GM19023 (cell line): ENCODE measurements around the gene TRAF1.

Experiments used
- ATAC-seq: cut with Tn5 transposase; IDR thresholded peaks from one replicate; pipeline ENCODE4 v1.9.1; 2021; ENCODE audit warnings: mild to moderate bottlenecking, moderate library complexity; ENCODE audit not compliant: unreplicated experiment

Gene TRAF1

GRCh38 chr9:120941046-120941770 lies 14.6 kb upstream of the TRAF1 start:
- no peak for ATAC-seq

GRCh38 chr9:120940573-120940972 lies 14.0 kb upstream of the TRAF1 start:
- no peak for ATAC-seq

- no peak for ATAC-seq
These were observed 12.3 kb upstream of the TRAF1 start for GRCh38 chr9:120938851-120939250.

- no peak for ATAC-seq
These were observed 11.0 kb upstream of the TRAF1 start for GRCh38 chr9:120937596-120937995.

- ATAC-seq, result no peak
These were observed 10.5 kb upstream of the TRAF1 start for GRCh38 chr9:120937127-120937526.

- no peak for ATAC-seq
These were observed 10.1 kb upstream of the TRAF1 start for GRCh38 chr9:120936764-120937122.

GRCh38 chr9:120936011-120936763 lies 9.6 kb upstream of the TRAF1 start:
- peak; percentile 46 for ATAC-seq

GRCh38 chr9:120935383-120935857 lies 8.8 kb upstream of the TRAF1 start:
- ATAC-seq, result no peak

GRCh38 chr9:120934281-120934680 lies 7.7 kb upstream of the TRAF1 start:
- no peak for ATAC-seq

GRCh38 chr9:120933310-120934055 lies 6.9 kb upstream of the TRAF1 start:
- no peak for ATAC-seq

- ATAC-seq, result no peak
These were observed 5.7 kb upstream of the TRAF1 start for GRCh38 chr9:120932086-120932823.

- ATAC-seq, result peak; percentile 47
These were observed 4.9 kb upstream of the TRAF1 start for GRCh38 chr9:120931231-120932085.

- no peak for ATAC-seq
These were observed 2.7 kb upstream of the TRAF1 start for GRCh38 chr9:120929229-120929791.

GRCh38 chr9:120928483-120929228 lies 2.1 kb upstream of the TRAF1 start:
- ATAC-seq, result peak; percentile 26

- ATAC-seq, result no peak
These were observed 1.5 kb upstream of the TRAF1 start for GRCh38 chr9:120928015-120928482.

- ATAC-seq, result no peak
These were observed 846 bp upstream of the TRAF1 start for GRCh38 chr9:120927269-120928014.

GRCh38 chr9:120925535-120926396 lies 830 bp downstream of the TRAF1 start:
- ATAC-seq, result peak; percentile 41
